Gastroesophageal sphincter (tissue), 3 donors: Measurements from ENCODE around the gene SUN2.

Source experiments
- POLR2A ChIP-seq, 2 donors: fragments of 450-650 bp; IDR thresholded peaks; one replicate each; pipeline ENCODE4 v1.6.1; 2017; ENCODE audit warnings: antibody characterized with exemption in 2 of 2, mild to moderate bottlenecking in 2 of 2, moderate library complexity in 1 of 2
- TF ChIP-seq, protein P1 (sequence below), 4 experiments: fragments of 200-600 bp in 2 of 4; fragments of 450-650 bp in 2 of 4; sonication (generic) in 1 of 4; IDR thresholded peaks; one replicate each; pipeline ENCODE4 v1.5.1; 2017 to 2019; ENCODE audit warnings: antibody characterized with exemption in 4 of 4, mild to moderate bottlenecking in 2 of 4, moderate library complexity in 2 of 4

DNA sequence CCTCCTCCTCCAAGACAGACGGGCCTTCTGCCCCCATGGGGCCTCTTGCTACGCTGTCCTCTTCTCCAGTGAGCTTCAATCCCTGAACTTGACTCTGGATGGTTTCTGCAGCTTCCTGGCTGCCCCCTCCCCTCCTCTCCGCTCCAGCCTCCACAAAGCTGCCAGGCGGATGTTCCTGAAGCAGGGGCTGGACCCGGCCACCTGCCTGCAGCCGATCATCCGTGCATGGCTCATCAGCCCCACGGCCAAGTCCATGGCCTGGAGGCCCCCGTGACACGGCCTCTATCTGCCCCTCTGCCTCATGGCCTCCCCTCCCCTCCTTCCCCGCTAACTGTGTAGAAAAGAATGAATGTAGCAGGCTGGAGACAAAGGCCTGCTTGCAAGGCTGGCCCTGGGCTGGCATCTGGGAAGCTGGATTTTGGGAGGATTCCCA lies 6.8 kb upstream of the SUN2 start:
- no peak for TF ChIP-seq POLR2A (IDR thresholded peaks at IDR 0.05)
- TF ChIP-seq, protein P1, sequence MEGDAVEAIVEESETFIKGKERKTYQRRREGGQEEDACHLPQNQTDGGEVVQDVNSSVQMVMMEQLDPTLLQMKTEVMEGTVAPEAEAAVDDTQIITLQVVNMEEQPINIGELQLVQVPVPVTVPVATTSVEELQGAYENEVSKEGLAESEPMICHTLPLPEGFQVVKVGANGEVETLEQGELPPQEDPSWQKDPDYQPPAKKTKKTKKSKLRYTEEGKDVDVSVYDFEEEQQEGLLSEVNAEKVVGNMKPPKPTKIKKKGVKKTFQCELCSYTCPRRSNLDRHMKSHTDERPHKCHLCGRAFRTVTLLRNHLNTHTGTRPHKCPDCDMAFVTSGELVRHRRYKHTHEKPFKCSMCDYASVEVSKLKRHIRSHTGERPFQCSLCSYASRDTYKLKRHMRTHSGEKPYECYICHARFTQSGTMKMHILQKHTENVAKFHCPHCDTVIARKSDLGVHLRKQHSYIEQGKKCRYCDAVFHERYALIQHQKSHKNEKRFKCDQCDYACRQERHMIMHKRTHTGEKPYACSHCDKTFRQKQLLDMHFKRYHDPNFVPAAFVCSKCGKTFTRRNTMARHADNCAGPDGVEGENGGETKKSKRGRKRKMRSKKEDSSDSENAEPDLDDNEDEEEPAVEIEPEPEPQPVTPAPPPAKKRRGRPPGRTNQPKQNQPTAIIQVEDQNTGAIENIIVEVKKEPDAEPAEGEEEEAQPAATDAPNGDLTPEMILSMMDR (IDR thresholded peaks at IDR 0.05), result no peak
